Measurements from ENCODE around the gene SPINK14. TPM values are rescaled to one million over a fixed set of nuclear protein-coding genes. Genes with fewer than 3 reads are reported as not detected.

The SPINK14 gene
- total RNA-seq, 1 donor from 2014 or later, result not detected

DNA sequence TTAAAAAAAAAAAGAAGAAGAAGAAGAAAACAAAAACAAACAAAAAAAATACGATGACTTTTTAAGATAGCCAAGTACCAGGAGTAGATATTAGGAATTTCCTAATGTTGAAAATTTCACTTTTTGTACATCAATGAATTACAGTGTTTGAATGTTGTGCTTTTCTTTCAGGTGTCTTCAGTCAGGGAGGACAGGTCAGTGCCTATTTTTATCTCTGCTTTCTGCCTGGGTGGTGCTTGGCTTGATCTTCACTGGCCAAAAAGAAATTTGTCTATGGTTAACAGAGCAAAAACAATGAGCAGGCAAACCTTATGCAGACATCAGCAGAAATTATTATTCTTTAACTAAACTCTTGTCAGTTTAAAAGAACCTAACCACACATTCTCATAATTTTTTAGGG, 37.5 kb downstream of the SPINK14 start:
- DNase-seq (ENCODE audit: low spot score, unreplicated experiment), result no peak
- H3K27me3 Mint-ChIP-seq, result peaks cover 16% of the 10 kb centered on the region
- H3K4me1 Mint-ChIP-seq (ENCODE audit: low read depth), result peaks cover 2% of the 10 kb centered on the region
- H3K4me3 Mint-ChIP-seq (ENCODE audit: low read depth), result no peak overlapping the region
- H3K36me3 Mint-ChIP-seq (ENCODE audit: insufficient read depth), result no peaks in the 10 kb centered on the region
- H3K27ac Mint-ChIP-seq, result no peak overlapping the region
- no peaks in the 10 kb centered on the region for H3K9me3 Mint-ChIP-seq (ENCODE audit: low read depth)
- TF ChIP-seq, protein P1, sequence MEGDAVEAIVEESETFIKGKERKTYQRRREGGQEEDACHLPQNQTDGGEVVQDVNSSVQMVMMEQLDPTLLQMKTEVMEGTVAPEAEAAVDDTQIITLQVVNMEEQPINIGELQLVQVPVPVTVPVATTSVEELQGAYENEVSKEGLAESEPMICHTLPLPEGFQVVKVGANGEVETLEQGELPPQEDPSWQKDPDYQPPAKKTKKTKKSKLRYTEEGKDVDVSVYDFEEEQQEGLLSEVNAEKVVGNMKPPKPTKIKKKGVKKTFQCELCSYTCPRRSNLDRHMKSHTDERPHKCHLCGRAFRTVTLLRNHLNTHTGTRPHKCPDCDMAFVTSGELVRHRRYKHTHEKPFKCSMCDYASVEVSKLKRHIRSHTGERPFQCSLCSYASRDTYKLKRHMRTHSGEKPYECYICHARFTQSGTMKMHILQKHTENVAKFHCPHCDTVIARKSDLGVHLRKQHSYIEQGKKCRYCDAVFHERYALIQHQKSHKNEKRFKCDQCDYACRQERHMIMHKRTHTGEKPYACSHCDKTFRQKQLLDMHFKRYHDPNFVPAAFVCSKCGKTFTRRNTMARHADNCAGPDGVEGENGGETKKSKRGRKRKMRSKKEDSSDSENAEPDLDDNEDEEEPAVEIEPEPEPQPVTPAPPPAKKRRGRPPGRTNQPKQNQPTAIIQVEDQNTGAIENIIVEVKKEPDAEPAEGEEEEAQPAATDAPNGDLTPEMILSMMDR (IDR thresholded peaks at IDR 0.05; ENCODE audit: unreplicated experiment), result no peak

DNA sequence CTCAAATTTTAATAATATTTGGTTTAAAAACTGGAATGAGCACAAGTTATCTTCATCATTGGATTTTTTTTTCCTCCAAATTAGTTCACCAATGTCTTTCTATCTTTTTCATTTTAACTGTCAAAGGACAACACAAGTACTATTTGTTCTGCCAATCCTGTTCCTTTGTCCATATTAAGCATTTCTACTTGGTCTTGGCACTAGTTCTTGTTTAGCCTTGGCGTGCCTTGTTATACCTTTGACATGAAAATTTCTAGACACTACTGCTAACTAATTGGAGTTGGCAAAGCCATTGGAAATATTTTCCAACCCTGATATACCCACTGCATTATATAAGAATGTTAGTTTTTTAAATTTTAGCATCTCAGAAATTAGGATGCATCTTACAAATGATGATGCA, 38.3 kb downstream of the SPINK14 start:
- Mint-ChIP-seq H3K9me3 (ENCODE audit: low read depth) (no peaks in the 10 kb centered on the region), H3K4me3 (ENCODE audit: low read depth) (no peak overlapping the region), H3K4me1 (ENCODE audit: low read depth) (peaks cover 2% of the 10 kb centered on the region), H3K27ac (no peak overlapping the region), H3K27me3 (peaks cover 20% of the 10 kb centered on the region), H3K36me3 (ENCODE audit: insufficient read depth) (no peaks in the 10 kb centered on the region)
- TF ChIP-seq, protein P1 (IDR thresholded peaks at IDR 0.05; ENCODE audit: unreplicated experiment), result no peak
- DNase-seq (ENCODE audit: low spot score, unreplicated experiment), result no peak

DNA sequence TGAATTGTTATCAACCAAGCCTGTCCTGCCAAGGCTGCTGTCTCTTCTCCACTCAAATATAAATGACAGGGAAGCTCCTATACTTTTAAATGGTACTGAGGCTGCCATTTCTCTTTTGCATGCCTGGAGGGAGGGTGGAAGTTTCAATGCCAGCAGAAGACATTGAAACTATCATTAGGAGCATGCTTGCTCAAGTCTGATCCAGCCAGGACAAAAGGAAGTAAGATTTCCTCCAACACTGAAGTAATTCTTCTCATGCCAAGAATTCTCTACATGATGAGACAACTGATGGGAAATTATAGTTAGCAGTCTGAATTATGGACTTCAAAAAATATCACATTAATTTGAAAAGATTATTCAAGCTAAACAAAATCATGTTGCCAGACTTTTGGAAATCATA, 39.9 kb downstream of the SPINK14 start:
- no peak for DNase-seq (ENCODE audit: low spot score, unreplicated experiment)
- no peaks in the 10 kb centered on the region for H3K36me3 Mint-ChIP-seq (ENCODE audit: insufficient read depth)
- peaks cover 23% of the 10 kb centered on the region for H3K27me3 Mint-ChIP-seq
- no peak overlapping the region for H3K4me3 Mint-ChIP-seq (ENCODE audit: low read depth)
- H3K4me1 Mint-ChIP-seq (ENCODE audit: low read depth), result peaks cover 2% of the 10 kb centered on the region
- no peak overlapping the region for H3K27ac Mint-ChIP-seq
- TF ChIP-seq, protein P1 (IDR thresholded peaks at IDR 0.05; ENCODE audit: unreplicated experiment), result no peak
- H3K9me3 Mint-ChIP-seq (ENCODE audit: low read depth), result no peaks in the 10 kb centered on the region

DNA sequence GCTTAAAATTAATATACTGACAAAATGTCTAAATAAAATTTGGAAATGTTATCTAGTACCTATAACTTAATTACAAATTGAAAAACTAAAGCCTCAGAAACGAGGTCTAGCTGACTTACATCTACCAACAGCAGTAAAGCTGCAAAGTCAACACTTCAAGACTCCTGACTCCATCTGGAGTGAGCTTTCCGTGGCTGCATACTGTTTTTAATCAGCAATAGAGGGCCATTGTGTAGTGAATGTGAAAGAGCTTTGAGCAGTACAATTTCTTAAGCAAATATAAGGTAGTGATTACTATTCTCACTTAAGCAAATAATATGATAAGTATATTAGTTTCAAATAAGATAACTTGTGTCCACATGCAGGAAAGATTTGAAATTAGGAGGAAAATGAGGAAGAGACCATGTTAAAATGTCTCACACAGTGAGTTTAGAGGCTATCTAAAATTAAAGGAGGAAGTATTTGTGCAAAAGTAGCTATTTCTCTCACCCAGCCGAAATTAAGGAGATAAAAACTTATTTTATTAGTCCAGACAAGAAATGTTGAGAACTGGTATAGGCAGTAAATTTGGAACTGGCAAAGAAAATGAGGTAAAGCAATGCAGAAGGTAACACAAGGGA, 40.9 kb downstream of the SPINK14 start:
- no peak for DNase-seq (ENCODE audit: low spot score, unreplicated experiment)
- TF ChIP-seq, protein P1 (IDR thresholded peaks at IDR 0.05; ENCODE audit: unreplicated experiment), result no peak
- H3K27ac Mint-ChIP-seq, result no peak overlapping the region
- peaks cover 2% of the 10 kb centered on the region for H3K4me1 Mint-ChIP-seq (ENCODE audit: low read depth)
- H3K4me3 Mint-ChIP-seq (ENCODE audit: low read depth), result no peak overlapping the region
- H3K9me3 Mint-ChIP-seq (ENCODE audit: low read depth), result no peaks in the 10 kb centered on the region
- no peaks in the 10 kb centered on the region for H3K36me3 Mint-ChIP-seq (ENCODE audit: insufficient read depth)
- H3K27me3 Mint-ChIP-seq, result peaks cover 23% of the 10 kb centered on the region

DNA sequence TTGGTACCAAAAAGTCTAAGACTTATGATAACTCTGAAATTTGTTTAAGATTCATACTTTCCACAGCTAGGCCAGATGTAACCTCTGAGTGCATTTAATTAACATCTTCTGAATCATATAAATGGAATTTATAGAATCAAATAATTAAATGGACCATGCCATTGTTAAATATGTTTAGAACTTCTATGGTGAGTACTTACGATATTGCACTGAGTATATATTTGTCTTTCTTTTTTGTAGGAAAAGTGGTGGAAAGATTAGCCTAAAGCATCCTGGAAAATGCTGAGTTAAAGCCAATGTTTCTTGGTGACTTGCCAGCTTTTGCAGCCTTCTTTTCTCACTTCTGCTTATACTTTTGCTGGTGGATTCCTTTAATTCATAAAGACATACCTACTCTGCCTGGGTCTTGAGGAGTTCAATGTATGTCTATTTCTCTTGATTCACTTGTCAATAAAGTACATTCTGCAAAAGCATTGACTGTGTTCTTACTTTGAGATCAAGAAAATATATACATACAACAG, 46.4 kb downstream of the SPINK14 start:
- H3K27ac Mint-ChIP-seq, result no peak overlapping the region
- H3K4me1 Mint-ChIP-seq (ENCODE audit: low read depth), result no peaks in the 10 kb centered on the region
- peaks cover 8% of the 10 kb centered on the region for H3K9me3 Mint-ChIP-seq (ENCODE audit: low read depth)
- peaks cover 11% of the 10 kb centered on the region for H3K27me3 Mint-ChIP-seq
- no peak for DNase-seq (ENCODE audit: low spot score, unreplicated experiment)
- TF ChIP-seq, protein P1 (IDR thresholded peaks at IDR 0.05; ENCODE audit: unreplicated experiment), result no peak
- H3K36me3 Mint-ChIP-seq (ENCODE audit: insufficient read depth), result no peaks in the 10 kb centered on the region
- no peak overlapping the region for H3K4me3 Mint-ChIP-seq (ENCODE audit: low read depth)

All from progenitor cell of endocrine pancreas (in vitro differentiated cells).